Pons (tissue), 1 donor: ENCODE data around the gene COL15A1.

ENCODE experiments used
- DNase-seq: peaks from one replicate; pipeline ENCODE4 v3.0.0-alpha.2; 2016; ENCODE audit warnings: low spot score

Gene COL15A1

DNA sequence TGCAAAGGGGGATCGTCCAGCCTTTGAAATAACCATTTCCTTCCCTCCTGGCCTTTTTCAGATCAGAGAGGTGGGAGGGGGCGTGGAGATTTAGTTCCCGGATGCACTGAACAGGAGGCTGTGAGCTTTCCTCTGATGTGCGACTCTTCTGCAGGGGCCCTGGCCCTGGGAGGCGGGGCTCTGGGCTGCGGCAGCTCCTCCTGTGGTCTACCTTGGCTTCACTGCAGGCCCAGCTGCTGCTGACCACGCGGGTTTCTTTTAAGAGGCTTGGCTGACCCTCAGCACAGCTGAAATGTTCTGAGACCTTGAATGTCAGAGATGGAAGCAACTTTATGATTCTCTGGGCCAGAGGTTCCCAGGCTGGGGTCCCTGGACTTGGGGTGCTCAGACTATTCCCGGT, 27.0 kb upstream of the COL15A1 start:
- peak; percentile 49 for DNase-seq

DNA sequence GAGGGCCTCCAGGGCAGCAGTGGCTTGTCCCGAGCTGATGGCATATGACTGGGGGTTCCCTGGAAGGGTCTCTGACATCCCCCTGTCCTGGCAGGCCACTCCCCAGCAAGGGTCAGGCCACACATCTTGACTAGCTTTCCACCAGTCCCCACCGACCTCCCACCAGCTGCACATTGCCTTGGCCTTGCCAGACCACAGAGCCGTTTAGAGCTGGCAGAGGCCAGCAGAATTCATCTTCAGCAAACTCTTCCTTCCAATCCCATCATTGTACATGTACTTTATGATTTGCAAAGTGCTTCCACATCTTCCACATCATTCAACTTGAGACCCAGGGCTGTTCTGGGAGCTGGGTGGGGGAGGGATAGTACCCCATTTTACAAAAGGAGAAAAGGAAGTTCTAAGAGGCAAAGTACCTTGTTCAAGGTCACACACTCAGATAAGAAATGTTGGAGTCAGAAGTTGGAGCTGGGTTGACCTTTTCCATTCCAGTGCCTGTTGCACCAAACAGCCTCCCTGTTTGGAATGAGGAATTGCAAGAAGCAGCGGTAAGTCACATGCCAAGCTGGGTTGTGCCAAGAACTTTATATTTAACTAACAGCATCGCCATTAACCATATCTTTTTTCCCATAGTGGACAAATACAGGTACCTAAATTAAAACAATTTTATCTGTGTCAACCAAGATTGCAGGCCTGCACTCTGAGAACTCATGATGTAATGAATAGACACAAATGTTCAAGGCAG, 25.8 kb upstream of the COL15A1 start:
- no peak for DNase-seq

DNA sequence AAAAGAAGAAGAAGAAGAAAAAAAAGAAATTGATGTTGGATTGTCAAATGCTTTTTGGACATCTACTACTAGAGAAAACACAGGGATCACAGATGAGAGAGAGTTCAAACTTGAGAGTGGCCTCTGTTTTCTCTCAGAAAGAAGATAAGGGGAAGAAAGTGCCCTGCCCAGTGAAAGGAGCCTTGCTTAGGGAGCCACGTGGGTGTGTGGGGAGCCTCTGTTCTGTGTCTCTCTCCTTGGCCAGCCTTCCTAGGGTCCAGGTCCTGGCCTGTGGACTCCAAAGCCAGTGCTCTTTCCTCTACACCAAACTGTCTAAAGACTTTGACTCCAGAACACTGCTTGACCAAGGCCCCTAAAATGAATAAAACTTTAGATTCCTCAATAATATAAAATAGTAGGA, 22.0 kb upstream of the COL15A1 start:
- no peak for DNase-seq

DNA sequence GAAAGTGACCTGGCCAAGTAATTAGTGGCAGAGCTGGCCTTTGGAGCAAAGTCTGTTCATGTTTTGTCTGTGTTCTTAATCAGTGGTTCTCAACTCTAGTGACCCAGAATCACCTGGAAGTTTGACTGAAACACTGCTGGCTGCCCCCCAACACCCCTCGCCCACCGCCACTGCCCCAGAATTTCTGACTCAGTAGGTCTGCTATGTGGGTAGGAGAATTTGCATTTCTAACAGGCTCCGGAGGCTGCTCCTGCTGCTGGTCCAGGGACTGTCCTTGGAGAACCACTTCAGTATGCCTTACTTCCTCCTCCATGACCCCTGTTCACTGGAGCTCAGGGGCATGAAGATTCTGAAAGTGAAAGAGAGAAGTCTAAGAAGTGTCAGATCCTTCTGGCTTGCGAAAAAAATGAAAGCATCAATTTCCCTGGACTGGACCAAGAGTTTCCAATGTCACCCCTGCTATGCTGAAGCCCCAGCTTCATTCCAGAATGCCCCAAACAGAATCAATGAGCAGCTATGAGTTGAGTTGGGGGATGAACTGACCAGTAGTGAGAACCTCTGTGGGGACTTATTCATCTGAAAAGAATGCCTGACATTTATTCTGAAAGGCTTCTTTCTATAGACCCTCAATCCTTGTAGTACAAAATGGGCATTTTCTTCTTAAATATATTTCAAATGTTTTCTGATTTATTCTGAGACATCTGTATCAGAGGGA, 20.8 kb upstream of the COL15A1 start:
- peak; percentile 51 for DNase-seq

DNA sequence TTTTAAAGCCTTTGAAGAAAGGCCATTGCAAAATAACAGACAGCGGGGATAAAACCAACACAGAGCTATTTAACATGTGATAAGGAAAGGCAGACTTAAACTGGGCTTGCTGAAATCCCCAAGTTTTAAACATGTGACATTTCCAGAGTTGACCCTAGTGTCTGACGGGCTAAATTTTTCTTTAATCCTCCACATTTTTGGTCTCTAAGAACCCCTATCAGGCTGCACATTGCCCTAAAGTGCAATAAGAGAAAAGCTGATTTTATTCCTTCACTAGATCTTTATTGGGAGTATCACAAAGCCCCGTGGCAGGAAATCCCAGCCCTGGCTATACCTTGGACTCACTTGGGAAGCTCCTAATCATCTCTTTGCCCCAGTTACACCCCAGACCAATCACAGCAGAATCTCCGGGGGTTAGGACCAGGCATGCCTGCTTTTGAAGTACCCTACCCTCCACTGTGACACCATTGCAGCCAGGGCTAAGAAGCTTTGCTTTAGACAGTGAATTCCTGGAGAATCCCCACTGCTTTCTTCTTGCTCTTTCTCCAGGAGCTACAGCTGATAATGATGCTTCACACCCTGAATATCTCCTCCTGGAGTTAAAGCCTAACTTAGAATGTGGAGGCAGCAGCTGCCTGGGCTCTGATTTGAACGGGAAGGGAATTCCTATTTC, 20.1 kb upstream of the COL15A1 start:
- DNase-seq = no peak

DNA sequence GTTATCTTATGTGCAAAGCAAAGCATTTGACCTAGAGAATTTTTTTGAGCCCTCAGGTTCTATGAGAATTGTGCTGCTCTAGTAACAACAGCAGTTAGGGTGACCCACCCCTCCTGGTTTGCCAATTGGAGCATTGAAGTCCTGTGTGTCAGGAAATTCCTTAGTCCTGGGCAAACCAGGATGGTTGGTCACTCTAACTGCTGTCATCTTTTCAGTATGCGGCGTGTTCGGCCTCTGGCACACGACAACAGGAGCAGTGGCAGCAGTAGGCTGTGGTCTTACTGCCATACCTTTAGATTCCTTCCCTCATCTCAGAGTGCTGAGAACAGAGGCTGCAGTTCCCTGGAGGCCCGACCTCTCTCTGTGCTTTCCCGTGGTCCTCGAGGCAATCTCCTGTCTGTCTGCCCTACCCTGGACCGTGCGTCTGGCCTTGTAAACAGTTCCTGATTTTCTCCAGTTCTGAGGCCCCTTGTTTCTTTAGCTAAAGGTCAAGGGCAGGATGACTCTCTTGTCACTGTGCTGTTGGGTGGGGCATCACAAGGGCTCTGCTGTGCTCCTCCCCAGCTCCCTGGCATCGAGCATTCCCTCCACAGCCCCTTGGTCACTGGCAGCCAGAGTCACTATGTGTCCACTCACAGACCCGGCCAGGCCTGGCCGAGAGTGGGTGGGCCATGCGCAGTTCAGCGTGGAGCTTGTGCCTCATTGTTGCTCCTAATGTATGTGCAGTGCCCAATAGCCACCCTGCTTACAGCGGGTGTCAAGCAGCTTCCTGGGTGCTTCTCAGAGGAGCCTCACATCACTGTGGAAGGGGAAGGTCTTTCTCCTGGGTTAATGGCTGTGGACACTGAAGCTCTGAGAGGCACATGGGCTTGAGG, 18.5 kb upstream of the COL15A1 start:
- no peak for DNase-seq

DNA sequence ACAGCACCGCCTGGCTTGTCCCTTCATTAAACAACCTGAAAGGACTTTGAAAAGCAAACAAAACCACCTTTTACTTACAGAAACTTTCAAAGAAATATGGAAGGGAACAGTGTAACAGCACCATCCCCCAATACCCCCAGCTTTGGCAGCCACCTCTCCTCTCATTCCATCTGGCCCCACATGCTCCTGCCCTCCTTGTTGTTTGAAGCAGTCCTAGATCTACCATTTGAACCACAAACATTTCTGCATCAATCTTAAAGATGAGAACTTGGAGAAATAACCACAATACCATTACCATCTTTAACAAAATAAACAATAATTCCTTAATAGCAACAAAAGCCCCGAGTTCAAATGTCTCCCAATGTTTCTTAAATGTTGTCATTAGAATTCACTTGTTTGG, 17.8 kb upstream of the COL15A1 start:
- DNase-seq = no peak

DNA sequence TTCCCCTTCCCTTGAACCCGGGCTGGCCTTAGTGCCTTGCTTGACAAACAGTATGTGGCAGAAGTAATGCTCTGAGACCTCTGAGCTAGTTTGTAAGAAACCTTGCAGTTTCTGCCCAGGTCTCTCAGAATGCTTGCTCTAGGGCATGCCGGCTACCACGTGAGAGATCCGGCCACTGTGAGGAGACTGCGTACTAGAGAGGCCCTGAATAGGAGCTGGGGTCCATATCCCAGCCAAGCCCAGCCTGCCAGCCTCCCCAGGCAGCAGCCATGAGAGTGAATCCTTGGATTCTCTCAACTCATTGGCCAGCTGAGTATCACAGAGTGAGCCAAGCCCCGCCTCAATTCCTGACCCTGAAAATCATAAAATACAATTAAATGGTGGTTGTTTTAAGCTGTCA, 16.0 kb upstream of the COL15A1 start:
- DNase-seq = no peak

DNA sequence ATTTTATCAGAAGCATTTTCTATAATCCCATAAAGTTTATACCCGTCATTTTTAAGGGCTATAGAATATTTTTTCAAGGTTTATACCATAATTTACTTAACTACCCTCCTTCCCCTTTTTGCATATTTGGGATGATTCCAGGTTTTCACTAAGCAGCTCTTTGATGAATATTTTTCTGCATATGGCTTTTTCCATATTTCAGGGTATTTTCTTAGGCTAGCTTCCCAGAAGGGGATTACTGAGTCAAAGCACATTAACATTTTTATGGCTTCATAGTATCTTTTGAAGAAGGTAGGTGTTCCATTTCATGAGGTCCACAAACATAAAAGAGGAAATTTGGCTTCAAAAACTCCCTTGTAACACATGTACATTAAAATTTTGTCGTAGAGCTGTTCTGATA, 14.6 kb upstream of the COL15A1 start:
- DNase-seq = no peak

DNA sequence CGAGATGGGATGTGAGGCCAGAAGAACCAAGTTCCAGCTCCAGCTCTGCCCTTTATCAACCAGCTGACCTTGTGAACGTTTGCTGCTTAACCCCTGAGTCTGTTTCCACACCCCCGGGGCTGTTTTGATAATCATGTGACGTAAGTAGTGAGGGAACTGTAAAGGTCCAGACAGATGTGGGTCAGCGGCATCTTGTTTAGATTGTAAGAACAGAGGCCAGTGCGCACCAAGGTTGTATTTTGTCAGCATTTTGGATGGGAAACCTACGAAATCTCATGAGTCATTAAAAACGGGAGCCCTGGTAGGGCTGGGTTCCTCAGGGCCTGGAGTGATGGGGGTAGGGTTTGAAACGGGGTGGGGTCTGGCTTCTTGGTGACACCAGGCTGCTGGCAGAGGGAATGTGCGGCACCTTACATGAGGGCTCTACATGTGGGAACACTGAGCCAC, 13.8 kb upstream of the COL15A1 start:
- DNase-seq = no peak

DNA sequence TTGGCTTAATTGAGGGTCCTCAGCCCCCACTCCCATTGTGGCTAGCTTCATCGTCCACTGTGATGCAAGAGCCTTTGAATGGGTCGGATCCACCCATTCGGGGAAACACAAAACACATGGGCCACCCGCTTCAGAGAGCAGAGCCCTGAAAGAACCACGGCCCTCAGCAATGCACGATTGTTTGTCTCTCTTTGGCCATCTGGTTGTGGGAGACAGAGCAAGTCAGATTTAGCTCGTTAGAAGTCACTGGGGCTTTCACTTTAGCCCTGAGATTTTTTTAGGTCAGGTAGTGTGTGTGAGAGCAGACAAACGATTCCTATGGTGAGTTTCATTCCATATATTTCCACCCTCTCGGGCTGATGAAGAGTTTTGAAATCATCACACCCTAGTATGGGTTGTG, 12.9 kb upstream of the COL15A1 start:
- no peak for DNase-seq

DNA sequence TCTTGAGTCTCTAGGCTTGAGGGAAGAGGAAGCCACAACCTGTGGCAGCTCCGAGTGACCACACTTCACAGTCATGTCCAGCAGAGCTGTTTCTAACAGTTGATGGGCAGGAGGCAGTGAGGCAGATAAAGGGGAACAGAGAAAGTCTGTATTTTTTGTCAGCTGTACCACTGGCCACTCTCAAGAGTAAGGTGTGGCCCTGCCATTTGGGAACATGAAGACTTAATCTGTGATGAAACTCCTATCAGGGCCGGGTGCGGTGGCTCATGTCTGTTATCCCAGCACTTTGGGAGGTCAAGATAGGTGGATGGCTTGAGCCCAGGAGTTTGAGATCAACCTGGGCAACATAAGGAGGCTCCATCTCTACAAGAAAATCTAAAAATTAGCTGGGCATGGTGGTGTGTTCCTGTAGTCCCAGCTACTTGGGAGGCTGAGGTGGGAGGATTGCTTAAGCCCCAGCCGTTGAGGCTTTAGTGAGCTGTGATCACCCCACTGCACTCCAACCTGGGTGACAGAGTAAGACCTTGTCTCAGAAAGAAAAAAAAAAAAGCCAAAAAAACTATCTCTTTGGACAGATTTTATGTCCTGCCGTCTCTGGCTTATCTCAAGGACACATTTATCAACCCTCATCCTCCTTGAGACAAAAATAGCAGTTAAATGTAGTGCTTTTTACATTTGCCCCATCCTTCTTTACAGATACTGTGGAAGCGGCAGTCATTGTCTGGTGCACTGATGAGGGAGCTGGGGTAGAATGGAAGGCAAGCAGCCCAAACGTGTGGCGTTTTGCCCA, 11.9 kb upstream of the COL15A1 start:
- no peak for DNase-seq

DNA sequence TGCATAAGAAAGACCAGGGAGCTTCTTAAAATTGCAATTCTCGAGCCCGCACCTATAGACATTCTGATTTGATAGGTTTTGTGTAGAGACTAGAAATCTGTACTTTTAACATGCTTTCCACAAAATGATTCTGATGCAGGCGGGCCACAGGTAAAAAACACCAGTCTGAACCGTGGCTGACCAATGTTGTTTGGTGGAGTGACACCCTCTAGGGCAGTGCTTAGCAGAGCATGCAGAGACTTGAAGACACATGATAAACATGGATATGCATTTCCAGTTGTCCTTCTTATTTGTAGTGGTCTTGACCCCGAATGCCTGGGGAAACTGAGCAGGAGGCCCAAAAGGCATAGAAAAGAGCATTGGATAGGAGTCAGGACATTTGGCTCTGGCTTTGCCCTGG, 10.5 kb upstream of the COL15A1 start:
- no peak for DNase-seq

DNA sequence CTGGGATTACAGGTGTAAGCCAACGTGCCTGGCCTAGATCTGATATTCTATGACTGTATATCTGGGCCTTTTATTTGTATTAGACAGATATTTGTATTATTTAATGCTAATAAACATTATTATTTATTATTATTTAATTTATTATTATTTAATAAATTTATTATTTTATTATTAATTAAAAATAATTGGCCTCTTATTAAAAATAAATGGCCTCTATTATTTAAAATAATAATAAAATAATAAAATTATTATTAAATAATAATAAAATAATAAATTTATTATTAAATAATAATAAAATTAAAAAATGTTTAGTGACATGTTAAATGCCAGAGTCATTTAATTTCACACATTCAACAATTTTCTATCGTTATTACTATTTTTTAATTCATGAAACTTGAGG, 9.8 kb upstream of the COL15A1 start:
- no peak for DNase-seq

DNA sequence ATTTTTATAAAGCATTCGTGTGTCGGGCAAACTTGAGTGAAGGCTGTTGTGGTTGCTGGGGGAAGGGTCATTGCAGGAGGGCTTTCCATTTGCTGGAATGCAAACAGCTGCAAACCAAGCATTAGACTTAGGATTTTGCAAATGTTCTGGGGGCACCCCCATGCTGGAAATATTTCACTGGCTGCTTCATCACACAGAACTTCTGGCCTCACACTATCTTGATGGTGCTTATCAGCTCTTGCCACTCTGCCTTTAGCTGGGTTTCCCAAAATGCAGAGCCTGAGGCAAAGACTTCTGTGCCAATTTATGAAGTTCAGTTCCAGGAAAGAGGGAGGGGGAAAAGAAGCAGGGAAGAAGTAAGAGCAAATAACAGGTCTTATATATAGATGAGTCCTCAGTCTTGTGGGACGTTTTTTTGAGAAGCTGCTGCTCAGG, 8.6 kb upstream of the COL15A1 start:
- no peak for DNase-seq

DNA sequence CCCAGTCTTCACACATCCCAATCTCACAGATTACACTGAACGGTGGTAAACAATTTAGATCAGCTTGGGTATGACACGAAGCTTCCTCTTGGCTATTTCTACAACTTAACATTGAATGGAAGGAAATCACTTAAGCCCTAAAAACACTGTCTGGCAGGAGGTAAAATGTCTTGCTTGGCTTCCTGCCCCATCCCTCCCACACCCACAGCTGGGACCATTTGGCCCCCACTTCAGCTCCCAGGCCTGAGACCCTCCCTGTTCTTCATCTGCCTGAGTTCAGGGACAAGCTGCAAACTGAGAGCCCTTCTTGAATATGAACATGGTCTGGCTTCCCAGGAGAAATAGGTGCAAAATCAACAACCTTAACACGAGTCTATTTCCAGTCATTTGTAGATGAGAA, 3.4 kb upstream of the COL15A1 start:
- DNase-seq = no peak

DNA sequence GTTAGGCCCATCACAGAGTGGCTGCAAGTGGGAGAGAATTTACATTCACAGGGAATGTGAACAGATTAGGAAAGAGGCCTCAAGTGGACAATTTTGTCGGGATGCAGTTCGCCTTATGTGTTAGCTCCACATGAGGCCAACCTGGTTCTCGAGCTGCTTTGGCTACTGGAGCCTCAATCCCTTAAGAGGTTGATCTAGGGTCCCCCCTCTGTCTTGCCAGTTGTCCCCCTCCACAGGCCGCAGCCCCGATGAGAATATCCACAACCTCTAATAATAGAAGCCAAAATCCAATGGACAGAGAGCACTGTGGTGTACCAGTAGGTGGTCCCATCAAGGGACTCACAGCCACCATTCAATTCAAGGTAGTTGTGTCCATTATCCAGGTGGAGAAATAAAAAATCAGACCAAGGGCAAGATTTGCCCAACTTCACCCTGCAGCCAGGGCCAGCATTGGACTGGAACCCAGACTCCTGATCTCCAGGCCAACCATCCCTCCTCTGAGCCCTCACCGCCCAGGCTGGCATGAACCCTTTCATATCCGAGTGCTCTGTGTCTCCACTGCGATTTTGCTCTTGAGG, 1.7 kb upstream of the COL15A1 start:
- no peak for DNase-seq

DNA sequence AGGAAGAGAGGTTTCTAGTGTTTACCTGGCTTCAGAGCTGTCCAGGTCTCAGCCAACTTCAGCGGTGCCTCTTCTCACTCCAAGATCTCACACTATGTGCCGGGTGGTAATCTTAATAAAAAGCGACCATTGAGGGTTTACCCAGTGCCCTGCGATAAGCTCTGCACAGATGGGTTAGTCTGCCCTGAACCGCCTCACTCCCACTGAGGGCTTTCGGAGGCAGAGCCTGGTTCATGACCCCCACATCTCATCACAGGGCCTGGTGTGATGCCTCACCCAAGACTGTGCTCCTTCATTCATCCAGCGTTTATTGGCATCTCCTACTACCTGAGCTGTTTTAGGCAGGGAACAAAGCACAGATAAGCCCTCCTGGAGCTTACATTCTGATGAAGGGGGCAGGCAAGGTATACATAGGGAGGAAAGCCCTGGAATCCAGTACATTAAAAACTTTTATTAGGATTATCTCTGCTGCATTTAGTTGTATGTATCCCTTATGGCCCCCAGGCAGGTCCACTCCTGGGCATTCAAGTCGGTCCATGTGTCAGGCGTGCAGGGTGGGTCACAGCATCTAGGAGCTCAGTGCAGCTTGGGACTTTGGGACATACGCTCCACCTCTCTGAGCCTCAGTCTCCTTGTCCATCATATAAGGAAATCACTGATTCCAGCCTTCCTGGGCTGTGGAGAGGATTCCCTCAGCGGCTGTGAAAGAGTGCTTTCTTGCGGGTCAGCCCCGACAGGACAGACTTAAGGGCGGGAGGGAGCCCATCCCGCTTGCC, 613 bp upstream of the COL15A1 start:
- DNase-seq = no peak

DNA sequence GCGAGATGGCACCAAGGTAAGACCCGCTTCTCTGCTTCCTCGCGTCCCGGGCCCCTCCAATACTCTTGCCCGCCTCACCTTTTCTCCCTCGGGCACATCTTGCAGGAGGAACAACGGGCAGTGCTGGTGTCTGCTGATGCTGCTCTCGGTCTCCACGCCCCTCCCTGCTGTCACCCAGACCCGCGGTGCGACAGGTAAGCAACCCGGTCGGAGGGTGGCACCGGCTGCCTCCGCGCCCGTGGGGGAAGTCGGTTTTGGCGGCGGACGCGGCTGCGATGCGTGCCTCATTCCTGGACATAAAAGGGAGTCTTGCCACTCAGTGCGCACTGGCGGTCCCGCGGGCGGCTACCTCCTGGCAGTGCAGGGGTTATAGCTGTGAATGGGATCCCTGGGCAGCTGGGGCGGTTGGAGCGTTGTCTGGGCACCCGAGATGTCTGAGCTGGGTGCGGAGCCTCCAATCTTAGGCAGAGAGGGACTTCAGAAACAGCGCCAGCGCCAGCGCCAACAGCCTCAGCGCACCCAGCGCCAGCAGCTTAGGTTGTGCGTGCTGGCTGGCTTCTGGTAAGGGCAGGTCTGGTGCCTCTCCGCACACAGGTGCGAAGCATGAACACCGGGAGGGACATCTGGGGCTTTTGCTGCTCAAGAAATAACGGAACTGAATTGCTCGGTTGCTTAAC, 488 bp downstream of the COL15A1 start:
- DNase-seq = no peak

DNA sequence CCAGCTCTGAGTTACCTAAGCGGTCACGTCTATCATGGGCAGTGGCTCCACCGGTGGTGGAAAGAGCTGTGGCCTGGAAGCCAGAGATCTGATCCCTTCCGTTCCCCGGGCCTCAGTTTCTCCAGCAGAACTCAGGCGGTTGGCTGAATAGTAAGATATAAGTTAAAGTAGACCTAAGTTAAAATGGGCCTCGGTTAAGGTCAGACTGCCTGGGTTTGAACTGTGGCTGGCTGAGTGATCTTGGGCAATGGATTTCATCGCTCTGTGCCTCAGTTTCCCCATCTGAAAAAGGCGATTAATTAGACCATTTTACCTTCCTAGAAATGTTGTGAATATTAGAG, 997 bp downstream of the COL15A1 start:
- DNase-seq = no peak
